Measurements from ENCODE around the gene KIF1A.

KIF1A gene

GRCh38 chr2:240819126-240819857, 727 bp downstream of the KIF1A start:
- DNase-seq (ENCODE audit: low read depth in 2 of 2), result no peak

GRCh38 chr2:240818293-240819125, 1.5 kb downstream of the KIF1A start:
- no peak for DNase-seq (ENCODE audit: low read depth in 2 of 2)

- DNase-seq (ENCODE audit: low read depth in 2 of 2), result no peak
Measured at GRCh38 chr2:240817496-240818292, 2.3 kb downstream of the KIF1A start.

- no peak for DNase-seq (ENCODE audit: low read depth in 2 of 2)
Measured at GRCh38 chr2:240816584-240817495, 3.2 kb downstream of the KIF1A start.

- DNase-seq (ENCODE audit: low read depth in 2 of 2), result no peak
Measured at GRCh38 chr2:240815761-240816583, 4.0 kb downstream of the KIF1A start.

GRCh38 chr2:240814946-240815760, 4.9 kb downstream of the KIF1A start:
- DNase-seq (ENCODE audit: low read depth in 2 of 2), result no peak

GRCh38 chr2:240814280-240814679, 5.7 kb downstream of the KIF1A start:
- no peak for DNase-seq (ENCODE audit: low read depth in 2 of 2)

- DNase-seq (ENCODE audit: low read depth in 2 of 2), result no peak
Measured at GRCh38 chr2:240813231-240813921, 6.6 kb downstream of the KIF1A start.

GRCh38 chr2:240812721-240813120, 7.3 kb downstream of the KIF1A start:
- no peak for DNase-seq (ENCODE audit: low read depth in 2 of 2)

- no peak for DNase-seq (ENCODE audit: low read depth in 2 of 2)
Measured at GRCh38 chr2:240812301-240812680, 7.7 kb downstream of the KIF1A start.

GRCh38 chr2:240811346-240812300, 8.4 kb downstream of the KIF1A start:
- no peak for DNase-seq (ENCODE audit: low read depth in 2 of 2)

- no peak for DNase-seq (ENCODE audit: low read depth in 2 of 2)
Measured at GRCh38 chr2:240810621-240811020, 9.4 kb downstream of the KIF1A start.

- no peak for DNase-seq (ENCODE audit: low read depth in 2 of 2)
Measured at GRCh38 chr2:240810199-240810598, 9.8 kb downstream of the KIF1A start.

- DNase-seq (ENCODE audit: low read depth in 2 of 2), result no peak
Measured at GRCh38 chr2:240809276-240809675, 10.7 kb downstream of the KIF1A start.

GRCh38 chr2:240806459-240806858, 13.6 kb downstream of the KIF1A start:
- no peak for DNase-seq (ENCODE audit: low read depth in 2 of 2)

GRCh38 chr2:240806006-240806405, 14.0 kb downstream of the KIF1A start:
- no peak for DNase-seq (ENCODE audit: low read depth in 2 of 2)

- DNase-seq (ENCODE audit: low read depth in 2 of 2), result no peak
Measured at GRCh38 chr2:240803191-240803590, 16.8 kb downstream of the KIF1A start.

Measured in stimulated activated CD8-positive, alpha-beta memory T cell treated with anti-CD3 and anti-CD28 coated beads, Interleukin-2, amount 100 ng/mL, for 1 hour (primary cell).